Stomach (tissue), 19 donors: Measurements from ENCODE around the gene LOXHD1. TPM values are rescaled to one million over a fixed set of nuclear protein-coding genes. Genes with fewer than 3 reads are reported as not detected.

Experiments
- DNase-seq, 2 donors: peaks; one replicate each; pipeline versions ENCODE4 v3.0.0 to v3.0.0-alpha.2; 2013 to 2019
- H3K27ac ChIP-seq, 5 donors: fragments of 200-600 bp in 4 of 5; sonication (generic) in 4 of 5; one replicate each; pipeline ENCODE4 v1.5.1; 2013 to 2019; ENCODE audit warnings: mild to moderate bottlenecking in 1 of 5, moderate library complexity in 1 of 5
- H3K27me3 ChIP-seq, 3 donors: fragments of 200-600 bp; sonication (generic); one replicate each; pipeline ENCODE4 v1.5.1; 2017 to 2019; ENCODE audit warnings: mixed run types in 1 of 3
- H3K36me3 ChIP-seq, 4 donors: fragments of 200-600 bp; sonication (generic); 1 replicate in 3 of 4; 2 replicates in 1 of 4; pipeline ENCODE4 v1.5.1; 2016 to 2019
- H3K4me1 ChIP-seq, 4 donors: fragments of 200-600 bp; sonication (generic); one replicate each; pipeline ENCODE4 v1.5.1; 2016 to 2019
- H3K4me3 ChIP-seq, 4 donors: fragments of 200-600 bp; sonication (generic) in 3 of 4; one replicate each; pipeline ENCODE4 v1.5.1; 2016 to 2019; ENCODE audit warnings: mild to moderate bottlenecking in 1 of 4
- H3K9me3 ChIP-seq, 4 donors: fragments of 200-600 bp; sonication (generic); one replicate each; pipeline ENCODE4 v1.5.1; 2016 to 2019
- EP300 ChIP-seq: sonication (generic); formaldehyde crosslinking; IDR thresholded peaks from one replicate; pipeline ENCODE4 v1.6.1; 2017; ENCODE audit warnings: antibody characterized with exemption
- POLR2A ChIP-seq, 4 donors: fragments of 450-650 bp; IDR thresholded peaks; one replicate each; pipeline ENCODE4 v1.6.1; 2016; ENCODE audit warnings: antibody characterized with exemption in 4 of 4, control low read depth in 2 of 4, mild to moderate bottlenecking in 1 of 4, moderate library complexity in 1 of 4
- POLR2AphosphoS5 ChIP-seq, 3 donors: sonication (generic); formaldehyde crosslinking; IDR thresholded peaks; one replicate each; pipeline ENCODE4 v1.6.1; 2016; ENCODE audit warnings: antibody characterized with exemption in 3 of 3
- WGBS, 5 donors: extraction: QIAGEN DNeasy Blood & Tissue Kit in 3 of 5; methylation state at CpG; one replicate each; pipeline versions ENCODE4 v1.1.5 to v1.1.7; 2013 to 2018; 5-methylcytosine and 5-hydroxymethylcytosine counted together
- intact Hi-C: fragments of 100-400 bp; cut with DNase I; formaldehyde crosslinking; loops from one replicate; pipeline ENCODE4 v1.15.1; 2023; ENCODE audit warnings: low total_unique reads
- long read RNA-seq, 10 donors: transcript quantifications; one replicate each; lab custom pipeline, GENCODE V29; 2026
- polyA plus RNA-seq, 3 donors: library from polyadenylated mRNA; stranded (reverse); fragments of 200-250 nt; gene quantifications; one replicate each; pipeline ENCODE4 v1.2.3, GENCODE V29; 2013
- total RNA-seq, 5 donors: library from RNA; depleted of rRNA; stranded (reverse); fragments of >200 nt; gene quantifications; one replicate each; pipeline versions ENCODE4 v1.1.0 to v1.2.3, GENCODE V29; 2014 to 2016
- TF ChIP-seq, protein P1 (sequence below), 7 experiments: fragments of 450-650 bp in 4 of 7; fragments of 200-600 bp in 3 of 7; sonication (generic) in 3 of 7; IDR thresholded peaks; one replicate each; pipeline ENCODE4 v1.5.1; 2016 to 2019; ENCODE audit warnings: antibody characterized with exemption in 7 of 7, control low read depth in 2 of 7, mild to moderate bottlenecking in 1 of 7
- donor health status: healthy with polysubstance abuse.
- donor health status: Bipolar disorder and iron deficiency.
- donor health status: healthy.

The LOXHD1 gene, protein sequence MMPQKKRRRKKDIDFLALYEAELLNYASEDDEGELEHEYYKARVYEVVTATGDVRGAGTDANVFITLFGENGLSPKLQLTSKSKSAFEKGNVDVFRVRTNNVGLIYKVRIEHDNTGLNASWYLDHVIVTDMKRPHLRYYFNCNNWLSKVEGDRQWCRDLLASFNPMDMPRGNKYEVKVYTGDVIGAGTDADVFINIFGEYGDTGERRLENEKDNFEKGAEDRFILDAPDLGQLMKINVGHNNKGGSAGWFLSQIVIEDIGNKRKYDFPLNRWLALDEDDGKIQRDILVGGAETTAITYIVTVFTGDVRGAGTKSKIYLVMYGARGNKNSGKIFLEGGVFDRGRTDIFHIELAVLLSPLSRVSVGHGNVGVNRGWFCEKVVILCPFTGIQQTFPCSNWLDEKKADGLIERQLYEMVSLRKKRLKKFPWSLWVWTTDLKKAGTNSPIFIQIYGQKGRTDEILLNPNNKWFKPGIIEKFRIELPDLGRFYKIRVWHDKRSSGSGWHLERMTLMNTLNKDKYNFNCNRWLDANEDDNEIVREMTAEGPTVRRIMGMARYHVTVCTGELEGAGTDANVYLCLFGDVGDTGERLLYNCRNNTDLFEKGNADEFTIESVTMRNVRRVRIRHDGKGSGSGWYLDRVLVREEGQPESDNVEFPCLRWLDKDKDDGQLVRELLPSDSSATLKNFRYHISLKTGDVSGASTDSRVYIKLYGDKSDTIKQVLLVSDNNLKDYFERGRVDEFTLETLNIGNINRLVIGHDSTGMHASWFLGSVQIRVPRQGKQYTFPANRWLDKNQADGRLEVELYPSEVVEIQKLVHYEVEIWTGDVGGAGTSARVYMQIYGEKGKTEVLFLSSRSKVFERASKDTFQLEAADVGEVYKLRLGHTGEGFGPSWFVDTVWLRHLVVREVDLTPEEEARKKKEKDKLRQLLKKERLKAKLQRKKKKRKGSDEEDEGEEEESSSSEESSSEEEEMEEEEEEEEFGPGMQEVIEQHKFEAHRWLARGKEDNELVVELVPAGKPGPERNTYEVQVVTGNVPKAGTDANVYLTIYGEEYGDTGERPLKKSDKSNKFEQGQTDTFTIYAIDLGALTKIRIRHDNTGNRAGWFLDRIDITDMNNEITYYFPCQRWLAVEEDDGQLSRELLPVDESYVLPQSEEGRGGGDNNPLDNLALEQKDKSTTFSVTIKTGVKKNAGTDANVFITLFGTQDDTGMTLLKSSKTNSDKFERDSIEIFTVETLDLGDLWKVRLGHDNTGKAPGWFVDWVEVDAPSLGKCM (N-terminal part only)
- total RNA-seq, result 1 to 10 TPM in 1 of 5 donors, under 1 TPM in 1, not detected in 3; 0.45 to 1.3 TPM
- under 1 TPM in 2 of 3 donors, not detected in 1; 0.03 to 0.12 TPM for polyA plus RNA-seq
- long read RNA-seq, donor 1, result 0 reads
- long read RNA-seq, donor 2, result 0 reads
- long read RNA-seq, donor 3, result 0 reads
- long read RNA-seq, donor 4, result 0 reads
- long read RNA-seq, donor 5, result 0 reads
- long read RNA-seq, donor 6, result 0 reads
- long read RNA-seq, donor 7, result 0 reads
- long read RNA-seq, donor 8, result 0 reads
- long read RNA-seq, donor 9, result 0 reads
- long read RNA-seq, donor 10, result 0 reads

DNA sequence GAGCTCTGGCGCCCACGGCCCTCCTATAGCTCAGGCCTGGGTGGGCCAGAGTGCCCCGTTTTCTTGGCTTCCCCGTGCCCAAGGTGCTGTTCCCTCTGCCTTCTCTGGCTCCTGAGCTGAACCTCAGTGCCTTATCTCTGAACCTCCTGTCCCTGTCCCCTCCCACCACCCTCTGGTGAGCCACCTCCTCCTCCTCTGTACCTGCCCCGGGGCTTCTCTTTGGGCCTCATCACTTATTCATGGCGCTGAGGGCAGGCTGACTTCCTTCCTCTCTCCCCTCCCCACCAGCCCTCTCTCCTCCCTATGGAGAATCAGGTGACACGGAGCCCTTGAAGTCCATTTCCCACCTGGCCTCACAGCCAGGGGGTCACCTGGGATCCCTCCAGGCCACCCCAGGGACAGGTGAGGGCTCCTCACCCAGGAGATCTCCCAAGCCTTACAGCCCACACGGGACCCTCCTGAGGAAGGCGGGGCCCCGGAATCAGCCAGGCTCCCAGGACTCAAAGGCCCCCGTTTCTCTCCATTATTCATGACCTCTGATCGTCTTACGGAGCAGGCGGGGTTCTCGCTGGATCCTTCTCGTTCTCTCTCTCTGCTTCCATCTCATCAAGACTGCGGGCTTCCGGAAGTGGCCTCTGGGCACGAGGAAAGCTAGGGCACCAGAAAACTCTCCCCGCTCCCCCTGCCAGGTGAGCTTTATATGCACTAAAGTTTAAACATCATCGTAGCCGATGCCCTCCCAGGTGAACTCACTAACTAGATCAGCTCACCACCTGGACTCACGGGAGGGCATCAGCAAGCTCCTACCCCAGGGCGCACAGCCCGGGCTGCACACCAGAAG, at the start of gene LOXHD1:
Gene LOXHD1 (minus strand): TSS at position 106 of the 841 bp plus-strand sequence. CDS start 187 bp downstream, outside the sequence.
- TF ChIP-seq POLR2A (IDR thresholded peaks at IDR 0.05), result no peak
- TF ChIP-seq, protein P1, sequence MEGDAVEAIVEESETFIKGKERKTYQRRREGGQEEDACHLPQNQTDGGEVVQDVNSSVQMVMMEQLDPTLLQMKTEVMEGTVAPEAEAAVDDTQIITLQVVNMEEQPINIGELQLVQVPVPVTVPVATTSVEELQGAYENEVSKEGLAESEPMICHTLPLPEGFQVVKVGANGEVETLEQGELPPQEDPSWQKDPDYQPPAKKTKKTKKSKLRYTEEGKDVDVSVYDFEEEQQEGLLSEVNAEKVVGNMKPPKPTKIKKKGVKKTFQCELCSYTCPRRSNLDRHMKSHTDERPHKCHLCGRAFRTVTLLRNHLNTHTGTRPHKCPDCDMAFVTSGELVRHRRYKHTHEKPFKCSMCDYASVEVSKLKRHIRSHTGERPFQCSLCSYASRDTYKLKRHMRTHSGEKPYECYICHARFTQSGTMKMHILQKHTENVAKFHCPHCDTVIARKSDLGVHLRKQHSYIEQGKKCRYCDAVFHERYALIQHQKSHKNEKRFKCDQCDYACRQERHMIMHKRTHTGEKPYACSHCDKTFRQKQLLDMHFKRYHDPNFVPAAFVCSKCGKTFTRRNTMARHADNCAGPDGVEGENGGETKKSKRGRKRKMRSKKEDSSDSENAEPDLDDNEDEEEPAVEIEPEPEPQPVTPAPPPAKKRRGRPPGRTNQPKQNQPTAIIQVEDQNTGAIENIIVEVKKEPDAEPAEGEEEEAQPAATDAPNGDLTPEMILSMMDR (IDR thresholded peaks at IDR 0.05), result no peak
- TF ChIP-seq POLR2AphosphoS5 (IDR thresholded peaks at IDR 0.05), result no peak
- TF ChIP-seq EP300, result no peak
- Histone ChIP-seq H3K4me3 (no peak within 1 kb of the TSS), H3K9me3 (no peaks in the 10 kb centered on the region), H3K27me3 (peaks cover 0 to 5% (median 0%) of the 10 kb centered on the region in 3 donors), H3K27ac (no peak within 1 kb of the TSS), H3K4me1 (no peaks in the 10 kb centered on the region), H3K36me3 (no peaks in the 10 kb centered on the region)
- DNase-seq, result no peak
- intact Hi-C loops, result no loop called here
- 69 to 76% (median 74%) methylated on average over 25 of the region's 25 CpGs for WGBS, 5 donors

DNA sequence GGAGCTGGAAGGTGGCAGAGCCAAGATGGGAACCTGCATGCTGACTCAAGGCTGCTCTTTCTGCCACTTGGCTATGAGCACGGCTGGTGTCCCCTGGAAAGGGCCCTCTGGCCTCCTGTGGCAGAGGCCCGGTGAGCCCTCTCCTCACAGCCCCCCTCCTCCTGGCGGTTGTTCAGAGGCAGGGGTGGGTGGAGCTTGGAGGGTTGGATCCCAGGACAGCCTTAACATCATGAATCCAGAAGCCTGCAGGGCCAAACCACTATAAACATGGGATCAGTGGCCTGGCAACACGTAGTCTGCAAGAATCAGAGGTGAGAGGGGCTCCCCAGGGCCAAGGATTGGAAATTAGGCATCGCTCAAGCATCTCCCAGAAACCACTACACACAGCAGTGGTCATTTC, 48.5 kb upstream of the LOXHD1 start:
- H3K36me3 ChIP-seq, result no peaks in the 10 kb centered on the region
- WGBS, 5 donors, result 30 to 48% (median 40%) methylated on average over 4 to 5 of the region's 5 CpGs
- DNase-seq, result no peak
- no peak overlapping the region for H3K27ac ChIP-seq
- H3K9me3 ChIP-seq, result no peaks in the 10 kb centered on the region
- intact Hi-C loops, result no loop called here
- no peaks in the 10 kb centered on the region for H3K4me1 ChIP-seq
- TF ChIP-seq EP300, result no peak
- no peak for TF ChIP-seq POLR2AphosphoS5 (IDR thresholded peaks at IDR 0.05)
- no peak for TF ChIP-seq POLR2A (IDR thresholded peaks at IDR 0.05)
- TF ChIP-seq, protein P1 (IDR thresholded peaks at IDR 0.05), result no peak
- H3K4me3 ChIP-seq, result no peak overlapping the region
- peaks cover 0 to 7% (median 0%) of the 10 kb centered on the region in 3 donors for H3K27me3 ChIP-seq

DNA sequence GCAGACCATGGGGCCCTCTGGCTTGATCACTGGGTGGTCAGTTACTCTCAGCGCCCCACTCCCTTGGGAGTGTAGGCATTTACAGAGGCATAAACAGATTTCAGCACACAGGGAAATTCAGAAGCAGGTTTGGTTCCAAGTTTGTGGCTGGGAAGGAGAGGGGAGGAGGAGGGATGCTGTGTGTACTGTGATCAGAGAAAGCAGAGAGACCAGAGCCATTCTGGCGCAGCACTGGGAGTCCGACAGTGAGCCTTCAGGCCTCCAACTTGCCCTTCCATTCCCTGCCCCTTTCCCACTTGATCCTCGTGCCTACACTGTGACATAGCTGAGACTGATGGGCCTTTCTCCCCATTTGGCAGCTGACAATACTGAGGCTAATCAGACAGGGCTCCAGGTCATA, 47.8 kb upstream of the LOXHD1 start:
- intact Hi-C loops, result no loop called here
- WGBS, 5 donors, result 71 to 87% (median 84%) methylated on average over 4 of the region's 4 CpGs

More for the DNA sequence above, 47.8 kb upstream of the LOXHD1 start:
- Histone ChIP-seq H3K36me3 (no peaks in the 10 kb centered on the region), H3K27ac (no peak overlapping the region), H3K4me3 (no peak overlapping the region), H3K4me1 (no peaks in the 10 kb centered on the region), H3K9me3 (no peaks in the 10 kb centered on the region), H3K27me3 (peaks cover 0 to 7% (median 0%) of the 10 kb centered on the region in 3 donors)
- DNase-seq, result no peak
- TF ChIP-seq POLR2A (IDR thresholded peaks at IDR 0.05) (no peak), EP300 (no peak), POLR2AphosphoS5 (IDR thresholded peaks at IDR 0.05) (no peak)
- TF ChIP-seq, protein P1 (IDR thresholded peaks at IDR 0.05), result no peak
